Measurements from ENCODE around the gene PDSS1. TPM values are rescaled to one million over a fixed set of nuclear protein-coding genes. Genes with fewer than 3 reads are reported as not detected.

The PDSS1 gene
- polyA plus RNA-seq, 2 donors, result 11.6 to 11.7 TPM

DNA sequence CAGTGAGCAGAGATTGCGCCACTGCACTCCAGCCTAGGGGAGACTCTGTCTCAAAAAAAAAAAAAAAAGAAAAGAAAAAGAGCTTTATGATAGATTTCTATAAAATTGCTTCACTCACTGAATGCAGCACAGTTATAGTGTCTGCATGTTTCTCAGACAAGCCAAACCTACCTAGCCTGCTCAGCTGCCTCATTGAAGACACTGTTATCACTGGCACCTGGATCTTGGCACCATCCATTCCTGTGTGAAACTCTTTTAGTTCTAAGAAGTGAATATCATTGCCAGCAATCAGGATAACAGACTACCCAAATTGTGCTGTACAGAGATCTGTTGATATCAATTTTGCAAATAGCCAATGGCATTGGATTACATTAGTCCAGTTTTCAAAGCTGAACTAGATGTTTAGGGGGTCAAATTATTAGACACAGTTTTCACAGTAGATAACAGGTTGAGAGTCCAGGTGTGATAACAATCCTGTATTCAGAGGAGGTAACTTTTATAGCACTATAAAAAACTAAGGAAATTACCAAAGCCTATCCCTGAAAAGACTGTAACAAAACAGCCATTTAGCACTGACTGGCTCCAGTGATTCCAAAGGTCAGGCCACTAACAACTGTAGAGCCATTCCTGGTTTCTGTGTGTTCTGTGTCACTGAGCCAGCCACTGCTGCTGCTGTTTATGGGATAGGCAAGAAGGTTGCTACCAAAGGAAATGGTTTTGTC is 17.1 kb downstream of the PDSS1 start:
- peaks cover 0 to 13% of the 10 kb centered on the region in 2 donors for H3K36me3 ChIP-seq (ENCODE audit: control insufficient read depth in 2 of 2, insufficient read depth in 2 of 2, low read length in 1 of 2)
- H3K27ac ChIP-seq (ENCODE audit: low read depth in 2 of 2, low read length in 1 of 2), result no peak overlapping the region
- no peak overlapping the region for H3K4me3 ChIP-seq (ENCODE audit: low read depth in 1 of 2, low read length in 2 of 2)
- no peaks in the 10 kb centered on the region for H3K9me3 ChIP-seq (ENCODE audit: control insufficient read depth in 2 of 2, insufficient read depth in 1 of 2, low read depth in 1 of 2, low read length in 1 of 2)
- no peaks in the 10 kb centered on the region for H3K4me1 ChIP-seq (ENCODE audit: control insufficient read depth in 2 of 2, insufficient read depth in 2 of 2, low read length in 1 of 2)
- WGBS, 2 donors, result 83 to 100% methylated on average over 1 of the region's 1 CpG
- H3K27me3 ChIP-seq (ENCODE audit: control insufficient read depth in 1 of 2, insufficient read depth in 2 of 2, low read length in 2 of 2), result no peaks in the 10 kb centered on the region

DNA sequence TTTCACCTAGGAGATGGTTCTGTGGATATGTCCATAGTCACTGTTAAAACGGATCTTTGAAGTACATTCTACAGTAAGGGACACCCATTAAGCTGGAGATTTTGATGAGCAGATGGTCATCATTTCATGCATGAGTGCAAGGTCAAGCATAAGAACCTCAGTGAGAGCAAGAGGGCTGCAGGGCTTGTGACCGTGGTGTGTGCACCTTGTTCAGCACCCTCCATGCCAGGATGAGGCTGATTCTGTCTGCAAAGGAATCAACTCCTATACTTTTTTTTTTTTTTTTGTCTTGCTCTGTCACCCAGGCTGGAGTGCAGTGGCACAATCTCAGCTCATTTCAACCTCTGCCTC is 17.6 kb downstream of the PDSS1 start:
- Histone ChIP-seq H3K36me3 (ENCODE audit: control insufficient read depth in 2 of 2, insufficient read depth in 2 of 2, low read length in 1 of 2) (peaks cover 0 to 13% of the 10 kb centered on the region in 2 donors), H3K27ac (ENCODE audit: low read depth in 2 of 2, low read length in 1 of 2) (no peak overlapping the region), H3K27me3 (ENCODE audit: control insufficient read depth in 1 of 2, insufficient read depth in 2 of 2, low read length in 2 of 2) (no peaks in the 10 kb centered on the region), H3K9me3 (ENCODE audit: control insufficient read depth in 2 of 2, insufficient read depth in 1 of 2, low read depth in 1 of 2, low read length in 1 of 2) (no peaks in the 10 kb centered on the region), H3K4me1 (ENCODE audit: control insufficient read depth in 2 of 2, insufficient read depth in 2 of 2, low read length in 1 of 2) (no peaks in the 10 kb centered on the region), H3K4me3 (ENCODE audit: low read depth in 1 of 2, low read length in 2 of 2) (no peak overlapping the region)
- 88 to 90% methylated on average over 2 of the region's 2 CpGs for WGBS, 2 donors

DNA sequence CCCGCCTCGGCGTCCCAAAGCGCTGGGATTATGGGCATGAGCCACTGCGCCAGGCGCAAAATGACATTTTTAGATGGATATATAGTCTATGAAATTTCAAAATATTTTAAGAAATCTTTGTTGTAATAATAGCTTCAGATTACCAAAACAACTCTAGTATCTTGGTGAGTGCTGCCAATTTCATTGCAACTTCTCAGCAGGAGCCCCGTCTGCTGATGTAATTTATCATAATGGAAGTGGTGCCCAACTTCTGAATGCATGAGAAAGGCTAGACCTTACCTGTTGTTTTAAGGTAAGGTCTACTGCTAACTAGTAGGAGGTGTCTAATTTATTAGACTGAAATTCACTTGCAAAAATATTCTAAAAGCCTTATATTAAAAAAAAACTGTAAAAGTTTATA is 20.0 kb downstream of the PDSS1 start:
- Histone ChIP-seq H3K36me3 (ENCODE audit: control insufficient read depth in 2 of 2, insufficient read depth in 2 of 2, low read length in 1 of 2) (peaks cover 3 to 10% of the 10 kb centered on the region in 2 donors), H3K27ac (ENCODE audit: low read depth in 2 of 2, low read length in 1 of 2) (no peak overlapping the region), H3K4me1 (ENCODE audit: control insufficient read depth in 2 of 2, insufficient read depth in 2 of 2, low read length in 1 of 2) (no peaks in the 10 kb centered on the region), H3K4me3 (ENCODE audit: low read depth in 1 of 2, low read length in 2 of 2) (no peak overlapping the region), H3K27me3 (ENCODE audit: control insufficient read depth in 1 of 2, insufficient read depth in 2 of 2, low read length in 2 of 2) (no peaks in the 10 kb centered on the region), H3K9me3 (ENCODE audit: control insufficient read depth in 2 of 2, insufficient read depth in 1 of 2, low read depth in 1 of 2, low read length in 1 of 2) (no peaks in the 10 kb centered on the region)
- WGBS, 2 donors, result 88 to 93% methylated on average over 7 of the region's 7 CpGs

DNA sequence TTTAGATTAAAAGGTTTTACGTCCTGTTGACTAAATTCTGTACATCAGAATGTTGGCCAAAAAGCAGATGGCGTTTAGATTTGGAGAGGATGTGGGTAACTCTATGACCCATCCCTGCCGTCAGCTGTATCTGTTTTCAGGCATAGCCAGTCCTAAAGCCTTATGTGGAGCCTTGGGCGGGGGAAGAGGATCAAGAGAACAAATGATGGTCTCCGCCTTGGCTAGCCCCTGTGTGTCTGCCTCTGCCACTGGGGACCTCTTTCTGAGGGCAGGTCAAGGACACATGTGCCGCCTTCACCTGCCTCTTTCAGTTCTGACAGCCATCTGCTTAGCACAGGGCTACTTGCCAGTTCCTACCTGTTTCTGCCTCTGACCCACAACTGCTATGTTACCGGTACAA is 24.1 kb downstream of the PDSS1 start:
- Histone ChIP-seq H3K4me3 (ENCODE audit: low read depth in 1 of 2, low read length in 2 of 2) (no peak overlapping the region), H3K27ac (ENCODE audit: low read depth in 2 of 2, low read length in 1 of 2) (no peak overlapping the region), H3K27me3 (ENCODE audit: control insufficient read depth in 1 of 2, insufficient read depth in 2 of 2, low read length in 2 of 2) (no peaks in the 10 kb centered on the region), H3K36me3 (ENCODE audit: control insufficient read depth in 2 of 2, insufficient read depth in 2 of 2, low read length in 1 of 2) (peaks cover 6 to 10% of the 10 kb centered on the region in 2 donors), H3K4me1 (ENCODE audit: control insufficient read depth in 2 of 2, insufficient read depth in 2 of 2, low read length in 1 of 2) (no peaks in the 10 kb centered on the region), H3K9me3 (ENCODE audit: control insufficient read depth in 2 of 2, insufficient read depth in 1 of 2, low read depth in 1 of 2, low read length in 1 of 2) (no peaks in the 10 kb centered on the region)
- WGBS, 2 donors, result 82 to 91% methylated on average over 7 of the region's 7 CpGs

DNA sequence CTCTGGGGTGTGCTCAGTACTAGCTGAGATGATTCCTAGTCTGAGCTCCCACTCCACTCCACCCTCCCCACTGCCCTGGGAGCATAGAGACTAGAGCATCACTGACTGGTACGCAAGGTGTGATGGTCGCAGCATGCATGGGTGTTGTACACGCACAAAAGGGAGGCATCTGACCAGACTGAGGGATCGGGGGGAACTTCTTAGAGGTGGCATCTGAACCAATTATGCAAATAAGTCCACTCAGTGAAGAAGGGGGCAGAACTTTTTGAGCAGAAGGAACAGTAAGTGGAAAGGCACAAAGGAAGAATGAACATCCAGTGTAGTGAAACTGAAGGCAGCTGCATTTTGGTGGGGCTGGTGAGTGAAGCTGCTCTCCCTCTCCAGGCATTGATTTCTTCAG is 25.5 kb downstream of the PDSS1 start:
- Histone ChIP-seq H3K27ac (ENCODE audit: low read depth in 2 of 2, low read length in 1 of 2) (no peak overlapping the region), H3K4me1 (ENCODE audit: control insufficient read depth in 2 of 2, insufficient read depth in 2 of 2, low read length in 1 of 2) (no peaks in the 10 kb centered on the region), H3K9me3 (ENCODE audit: control insufficient read depth in 2 of 2, insufficient read depth in 1 of 2, low read depth in 1 of 2, low read length in 1 of 2) (no peaks in the 10 kb centered on the region), H3K27me3 (ENCODE audit: control insufficient read depth in 1 of 2, insufficient read depth in 2 of 2, low read length in 2 of 2) (no peaks in the 10 kb centered on the region), H3K4me3 (ENCODE audit: low read depth in 1 of 2, low read length in 2 of 2) (no peak overlapping the region), H3K36me3 (ENCODE audit: control insufficient read depth in 2 of 2, insufficient read depth in 2 of 2, low read length in 1 of 2) (peaks cover 4 to 10% of the 10 kb centered on the region in 2 donors)
- 83 to 97% methylated on average over 4 of the region's 4 CpGs for WGBS, 2 donors

DNA sequence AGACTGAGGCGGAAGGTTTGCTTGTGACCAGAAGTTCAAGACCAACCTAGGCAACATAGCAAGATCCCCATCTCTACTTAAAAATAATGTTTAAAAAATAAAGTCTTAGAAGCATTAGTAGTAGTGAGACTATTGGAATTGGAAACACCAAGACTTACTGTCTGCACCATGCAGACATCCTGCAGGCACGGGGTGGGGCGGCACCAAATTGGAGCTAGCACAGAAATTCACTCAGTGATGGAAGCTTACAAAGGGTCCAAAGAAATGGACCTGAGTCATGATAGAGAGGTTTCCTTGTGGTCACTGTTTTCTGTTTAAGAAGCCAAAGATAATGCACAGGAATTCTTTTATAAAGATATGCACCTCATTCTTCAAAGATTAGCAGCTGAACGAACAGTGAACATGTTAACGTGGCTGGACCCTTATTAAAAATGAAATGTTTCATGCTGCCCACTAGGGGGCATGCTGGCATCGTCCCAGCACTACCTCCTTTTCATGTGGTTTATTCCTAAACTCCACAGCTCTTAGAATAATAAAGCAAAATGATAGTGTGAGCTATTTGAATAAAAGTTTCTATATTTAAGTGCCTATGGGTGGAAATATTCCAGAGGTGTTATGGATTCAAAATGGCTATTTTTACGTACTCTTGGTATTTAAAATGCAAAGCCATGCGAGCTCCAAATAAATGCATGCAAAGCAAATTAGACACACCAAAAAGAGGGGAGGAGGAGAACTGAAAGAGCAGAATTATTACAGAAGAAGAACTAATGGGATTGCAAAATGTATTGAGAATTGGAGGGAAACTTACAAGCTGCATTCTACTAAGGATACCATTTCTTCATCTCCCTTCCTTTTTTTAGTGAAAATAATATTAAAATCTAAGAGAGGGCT is 28.6 kb downstream of the PDSS1 start:
- Histone ChIP-seq H3K9me3 (ENCODE audit: control insufficient read depth in 2 of 2, insufficient read depth in 1 of 2, low read depth in 1 of 2, low read length in 1 of 2) (no peaks in the 10 kb centered on the region), H3K4me1 (ENCODE audit: control insufficient read depth in 2 of 2, insufficient read depth in 2 of 2, low read length in 1 of 2) (no peaks in the 10 kb centered on the region), H3K4me3 (ENCODE audit: low read depth in 1 of 2, low read length in 2 of 2) (no peak overlapping the region), H3K27ac (ENCODE audit: low read depth in 2 of 2, low read length in 1 of 2) (no peak overlapping the region), H3K27me3 (ENCODE audit: control insufficient read depth in 1 of 2, insufficient read depth in 2 of 2, low read length in 2 of 2) (no peaks in the 10 kb centered on the region), H3K36me3 (ENCODE audit: control insufficient read depth in 2 of 2, insufficient read depth in 2 of 2, low read length in 1 of 2) (peaks cover 4 to 10% of the 10 kb centered on the region in 2 donors)
- WGBS, 2 donors, result 53 to 57% methylated on average over 8 of the region's 8 CpGs

DNA sequence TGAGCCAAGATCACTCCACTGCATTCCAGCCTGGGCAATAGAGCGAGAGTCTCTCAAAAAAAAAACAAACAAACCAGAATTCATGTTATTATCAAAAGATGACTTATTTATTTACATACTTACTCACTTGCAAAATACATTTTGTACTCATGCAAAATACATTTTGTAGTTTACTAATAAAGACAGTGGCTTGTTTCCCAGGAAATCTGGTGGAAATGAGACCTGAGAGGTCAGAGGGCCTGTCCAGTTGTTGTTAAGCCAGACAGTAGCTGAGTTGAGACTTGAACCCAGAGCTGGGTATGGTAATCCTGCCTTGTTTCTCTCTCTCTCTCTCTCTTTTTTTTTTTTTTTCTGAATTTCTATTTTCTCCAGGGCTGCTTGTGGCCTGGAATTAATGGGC is 29.5 kb downstream of the PDSS1 start:
- H3K9me3 ChIP-seq (ENCODE audit: control insufficient read depth in 2 of 2, insufficient read depth in 1 of 2, low read depth in 1 of 2, low read length in 1 of 2), result no peaks in the 10 kb centered on the region
- peaks cover 4 to 9% of the 10 kb centered on the region in 2 donors for H3K36me3 ChIP-seq (ENCODE audit: control insufficient read depth in 2 of 2, insufficient read depth in 2 of 2, low read length in 1 of 2)
- H3K4me3 ChIP-seq (ENCODE audit: low read depth in 1 of 2, low read length in 2 of 2), result no peak overlapping the region
- WGBS, 2 donors, result 97 to 100% methylated on average over 1 of the region's 1 CpG
- no peaks in the 10 kb centered on the region for H3K4me1 ChIP-seq (ENCODE audit: control insufficient read depth in 2 of 2, insufficient read depth in 2 of 2, low read length in 1 of 2)
- no peaks in the 10 kb centered on the region for H3K27me3 ChIP-seq (ENCODE audit: control insufficient read depth in 1 of 2, insufficient read depth in 2 of 2, low read length in 2 of 2)
- no peak overlapping the region for H3K27ac ChIP-seq (ENCODE audit: low read depth in 2 of 2, low read length in 1 of 2)

DNA sequence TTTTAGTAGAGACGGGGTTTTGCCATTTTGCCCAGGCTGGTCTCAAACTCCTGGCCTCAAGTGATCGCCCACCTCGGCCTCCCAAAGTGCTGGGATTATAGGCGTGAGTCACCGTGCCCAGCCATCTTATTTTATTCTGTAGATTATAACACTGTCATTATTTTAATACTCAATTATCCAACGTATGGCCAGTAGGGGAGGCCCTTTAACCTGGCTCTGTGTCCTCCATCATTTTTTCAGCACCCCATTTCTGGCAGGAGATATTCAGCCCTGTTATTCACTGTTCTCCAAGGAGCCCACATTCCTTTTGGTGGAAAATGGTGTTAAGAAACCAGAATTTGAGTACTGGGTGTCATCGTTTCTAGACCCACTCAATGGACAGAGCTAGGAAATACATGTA is 31.5 kb downstream of the PDSS1 start:
- peaks cover 0 to 7% of the 10 kb centered on the region in 2 donors for H3K36me3 ChIP-seq (ENCODE audit: control insufficient read depth in 2 of 2, insufficient read depth in 2 of 2, low read length in 1 of 2)
- WGBS, 2 donors, result 89 to 90% methylated on average over 7 of the region's 7 CpGs
- no peak overlapping the region for H3K27ac ChIP-seq (ENCODE audit: low read depth in 2 of 2, low read length in 1 of 2)

DNA sequence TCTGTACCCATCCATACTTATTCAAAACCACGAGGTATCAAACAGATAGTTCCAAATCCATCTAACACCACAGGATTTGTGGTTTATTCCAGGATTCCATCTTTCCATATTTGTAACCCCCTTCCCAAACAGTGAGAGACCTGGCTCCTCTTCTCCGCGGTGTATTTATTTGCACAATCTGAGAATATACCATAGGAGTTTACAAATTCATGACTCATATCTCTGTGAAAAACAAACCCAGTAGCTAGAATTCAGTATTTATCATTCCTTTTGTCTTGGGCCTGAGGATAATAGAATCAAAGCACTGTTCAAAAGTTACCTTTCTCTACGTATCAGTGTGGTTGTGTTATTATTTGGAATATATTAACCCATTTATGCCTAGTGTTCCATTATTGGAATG is 31.9 kb downstream of the PDSS1 start:
- no peak overlapping the region for H3K4me3 ChIP-seq (ENCODE audit: low read depth in 1 of 2, low read length in 2 of 2)
- H3K36me3 ChIP-seq (ENCODE audit: control insufficient read depth in 2 of 2, insufficient read depth in 2 of 2, low read length in 1 of 2), result peaks cover 0 to 7% of the 10 kb centered on the region in 2 donors
- no peaks in the 10 kb centered on the region for H3K27me3 ChIP-seq (ENCODE audit: control insufficient read depth in 1 of 2, insufficient read depth in 2 of 2, low read length in 2 of 2)
- H3K27ac ChIP-seq (ENCODE audit: low read depth in 2 of 2, low read length in 1 of 2), result no peak overlapping the region
- no peaks in the 10 kb centered on the region for H3K4me1 ChIP-seq (ENCODE audit: control insufficient read depth in 2 of 2, insufficient read depth in 2 of 2, low read length in 1 of 2)
- WGBS, 2 donors, result 74 to 88% methylated on average over 4 of the region's 4 CpGs
- no peaks in the 10 kb centered on the region for H3K9me3 ChIP-seq (ENCODE audit: control insufficient read depth in 2 of 2, insufficient read depth in 1 of 2, low read depth in 1 of 2, low read length in 1 of 2)

More for the DNA sequence above, 31.5 kb downstream of the PDSS1 start:
- Histone ChIP-seq H3K4me1 (ENCODE audit: control insufficient read depth in 2 of 2, insufficient read depth in 2 of 2, low read length in 1 of 2) (no peaks in the 10 kb centered on the region), H3K4me3 (ENCODE audit: low read depth in 1 of 2, low read length in 2 of 2) (no peak overlapping the region), H3K9me3 (ENCODE audit: control insufficient read depth in 2 of 2, insufficient read depth in 1 of 2, low read depth in 1 of 2, low read length in 1 of 2) (no peaks in the 10 kb centered on the region), H3K27me3 (ENCODE audit: control insufficient read depth in 1 of 2, insufficient read depth in 2 of 2, low read length in 2 of 2) (no peaks in the 10 kb centered on the region)
